LNCaP clone FGC (cell line): ENCODE data around the gene KIAA0825.

Experiments
- DNase-seq: peaks from one replicate; pipeline ENCODE4 v3.0.0-alpha.2; 2011; ENCODE audit warnings: low read depth
- H3K4me3 ChIP-seq: 2 replicates; pipeline ENCODE4 v1.5.1; 2011; ENCODE audit warnings: mild to moderate bottlenecking, low read depth, low read length, control low read depth
- TF ChIP-seq, protein P1 (sequence below): IDR thresholded peaks from 2 replicates; pipeline ENCODE4 v1.5.1; 2012; ENCODE audit warnings: mild to moderate bottlenecking; ENCODE audit not compliant: control insufficient read depth, insufficient read depth; ENCODE audit errors: extremely low read depth

Gene KIAA0825

DNA sequence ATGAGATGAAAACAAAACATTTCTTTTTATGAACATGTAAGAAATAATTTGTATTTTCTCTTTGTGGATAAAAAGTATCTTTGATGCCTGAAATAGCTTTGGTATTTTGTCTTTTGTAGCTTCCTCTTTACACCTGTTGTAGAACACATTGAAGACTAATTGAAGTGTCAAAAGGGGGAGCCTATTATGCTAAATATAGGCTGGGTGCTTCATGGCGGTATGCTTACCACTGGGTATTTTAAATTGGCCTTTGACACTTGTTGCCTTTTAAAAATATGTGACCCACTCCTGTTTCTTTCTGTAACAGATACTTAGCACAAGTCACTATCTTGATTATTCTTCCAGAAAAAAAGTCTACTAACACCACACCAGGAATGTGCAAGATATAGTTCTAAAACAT is 226.4 kb downstream of the KIAA0825 start:
- no peak for DNase-seq
- TF ChIP-seq, protein P1, sequence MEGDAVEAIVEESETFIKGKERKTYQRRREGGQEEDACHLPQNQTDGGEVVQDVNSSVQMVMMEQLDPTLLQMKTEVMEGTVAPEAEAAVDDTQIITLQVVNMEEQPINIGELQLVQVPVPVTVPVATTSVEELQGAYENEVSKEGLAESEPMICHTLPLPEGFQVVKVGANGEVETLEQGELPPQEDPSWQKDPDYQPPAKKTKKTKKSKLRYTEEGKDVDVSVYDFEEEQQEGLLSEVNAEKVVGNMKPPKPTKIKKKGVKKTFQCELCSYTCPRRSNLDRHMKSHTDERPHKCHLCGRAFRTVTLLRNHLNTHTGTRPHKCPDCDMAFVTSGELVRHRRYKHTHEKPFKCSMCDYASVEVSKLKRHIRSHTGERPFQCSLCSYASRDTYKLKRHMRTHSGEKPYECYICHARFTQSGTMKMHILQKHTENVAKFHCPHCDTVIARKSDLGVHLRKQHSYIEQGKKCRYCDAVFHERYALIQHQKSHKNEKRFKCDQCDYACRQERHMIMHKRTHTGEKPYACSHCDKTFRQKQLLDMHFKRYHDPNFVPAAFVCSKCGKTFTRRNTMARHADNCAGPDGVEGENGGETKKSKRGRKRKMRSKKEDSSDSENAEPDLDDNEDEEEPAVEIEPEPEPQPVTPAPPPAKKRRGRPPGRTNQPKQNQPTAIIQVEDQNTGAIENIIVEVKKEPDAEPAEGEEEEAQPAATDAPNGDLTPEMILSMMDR: no peak
- H3K4me3 ChIP-seq: no peak overlapping the region

DNA sequence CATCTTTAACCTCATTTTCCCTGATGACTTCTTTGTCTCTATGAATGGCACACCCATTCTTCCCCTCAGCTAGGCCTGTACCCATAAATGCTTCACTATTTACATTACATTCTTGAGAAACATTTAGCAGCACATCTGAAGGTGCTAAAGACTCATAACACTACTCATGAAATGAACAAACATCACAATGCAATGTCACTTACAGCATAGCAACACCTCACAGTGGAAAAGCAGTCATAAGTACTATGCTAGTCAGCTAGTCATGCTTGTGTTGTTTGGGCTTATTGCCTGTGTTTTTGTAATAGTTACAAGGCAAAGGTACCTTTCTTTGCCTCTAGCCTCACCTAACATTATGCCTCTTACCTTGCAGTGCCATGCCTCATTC is 228.9 kb downstream of the KIAA0825 start:
- H3K4me3 ChIP-seq: no peak overlapping the region
- TF ChIP-seq, protein P1: no peak
- DNase-seq: no peak

DNA sequence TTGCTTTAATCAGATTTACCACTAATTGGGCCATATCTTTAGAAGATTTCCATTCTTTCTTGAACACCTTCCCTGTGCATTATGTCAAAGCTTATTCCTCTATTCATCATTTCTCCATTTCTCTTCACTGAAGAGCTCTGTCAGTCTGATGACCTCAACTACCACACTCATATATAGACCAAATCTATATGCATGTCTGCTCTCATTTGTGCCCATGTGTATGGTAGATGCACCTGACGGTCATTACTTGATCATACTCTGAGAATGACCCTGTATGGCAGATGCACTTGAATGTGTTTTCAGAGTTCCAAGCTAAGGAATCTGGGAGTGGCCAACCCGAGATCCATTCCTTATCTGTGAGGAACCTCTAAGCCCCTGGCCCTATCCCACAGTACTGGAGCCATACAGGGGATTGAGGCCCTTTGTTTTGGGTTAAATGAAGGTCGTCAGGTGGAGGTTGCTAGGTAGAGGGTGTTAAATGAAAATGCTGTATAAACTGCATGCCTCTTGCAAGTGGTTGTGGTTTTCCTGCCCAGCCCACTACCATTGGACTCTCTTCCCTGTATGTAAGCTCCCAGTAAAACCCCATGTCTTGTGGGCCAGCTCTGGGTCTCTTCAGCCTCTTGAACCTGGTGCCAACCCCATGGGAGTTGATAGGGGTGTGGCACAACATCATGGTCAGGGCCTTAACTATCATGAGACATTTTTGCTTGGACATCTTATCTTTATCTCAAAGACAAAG is 229.5 kb downstream of the KIAA0825 start:
- DNase-seq: no peak
- TF ChIP-seq, protein P1: no peak
- H3K4me3 ChIP-seq: no peak overlapping the region

DNA sequence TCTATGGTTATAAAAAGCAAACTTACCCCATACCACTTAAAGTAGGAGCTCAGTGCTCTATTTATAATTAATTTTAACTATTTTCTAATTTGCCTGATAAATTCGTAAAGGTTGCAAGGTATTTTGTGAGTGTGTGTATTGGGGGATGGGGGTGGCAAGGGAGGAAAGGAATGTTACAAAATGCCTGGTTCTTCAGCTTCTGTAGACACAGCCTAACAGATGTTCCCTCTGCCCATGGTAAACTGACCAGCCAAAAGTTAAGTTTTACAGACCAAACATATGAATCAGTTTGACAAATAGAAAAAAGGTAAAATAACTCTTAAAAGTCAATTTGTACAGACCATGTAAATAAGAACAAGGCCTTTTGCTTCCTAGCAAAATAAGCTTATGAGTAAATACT is 232.6 kb downstream of the KIAA0825 start:
- TF ChIP-seq, protein P1: no peak
- no peak overlapping the region for H3K4me3 ChIP-seq
- no peak for DNase-seq

DNA sequence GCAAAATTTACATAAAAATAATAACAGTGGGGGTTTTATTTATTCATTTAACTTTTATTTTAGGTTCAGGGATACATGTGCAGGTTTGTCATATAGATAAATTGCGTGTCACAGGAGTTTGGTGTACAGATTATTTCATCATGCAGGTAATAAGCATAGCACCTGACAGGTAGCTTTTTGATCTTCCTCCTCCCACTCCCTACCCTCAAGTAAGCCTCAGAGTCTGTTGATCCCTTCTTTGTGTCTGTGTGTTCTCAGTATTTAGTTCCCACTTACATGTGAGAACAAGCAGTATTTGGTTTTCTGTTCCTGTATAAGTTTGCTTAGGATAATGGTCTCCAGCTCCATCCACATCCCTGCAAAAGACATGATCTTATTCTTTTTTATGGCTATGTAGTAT is 240.3 kb downstream of the KIAA0825 start:
- H3K4me3 ChIP-seq: no peak overlapping the region
- TF ChIP-seq, protein P1: no peak
- DNase-seq: no peak

DNA sequence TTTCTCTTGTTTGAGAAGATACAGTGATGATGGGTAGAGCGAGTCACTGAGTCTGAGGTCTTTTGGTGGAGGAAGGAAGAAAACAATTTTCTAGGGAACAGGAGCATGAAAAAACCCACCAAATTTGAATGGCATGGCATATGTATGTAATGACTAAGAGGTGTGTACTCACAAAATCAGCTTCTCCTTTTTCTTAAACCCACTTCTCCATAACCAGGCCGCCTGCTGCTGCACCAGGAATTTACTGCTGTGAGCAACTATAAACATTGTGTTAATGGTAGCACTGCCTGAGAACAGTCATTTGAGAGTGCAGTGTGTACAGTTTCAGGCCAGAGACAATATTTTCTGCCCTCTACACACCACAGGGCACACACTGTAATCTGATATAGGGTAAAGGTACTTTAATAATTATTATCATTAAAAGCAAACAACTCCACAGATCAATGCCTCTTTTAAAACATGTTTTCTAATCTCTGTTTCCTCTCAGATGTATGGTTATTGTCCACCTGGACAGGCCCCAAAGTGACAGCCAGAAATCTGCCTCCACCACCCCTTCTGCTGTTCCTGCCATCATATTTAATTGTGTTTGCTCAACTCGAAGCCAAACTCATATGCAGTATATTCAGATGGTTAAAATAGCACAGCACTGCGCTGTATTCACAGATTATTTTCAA is 241.6 kb downstream of the KIAA0825 start:
- H3K4me3 ChIP-seq: no peak overlapping the region
- TF ChIP-seq, protein P1: no peak
- peak; percentile 91 for DNase-seq
